HuH-7.5 (cell line): ENCODE data around the gene NBEAL2.

ENCODE experiments used
- DNase-seq: peaks from one replicate; pipeline ENCODE4 v3.0.0; 2011; ENCODE audit warnings: low spot score

Gene NBEAL2

DNA sequence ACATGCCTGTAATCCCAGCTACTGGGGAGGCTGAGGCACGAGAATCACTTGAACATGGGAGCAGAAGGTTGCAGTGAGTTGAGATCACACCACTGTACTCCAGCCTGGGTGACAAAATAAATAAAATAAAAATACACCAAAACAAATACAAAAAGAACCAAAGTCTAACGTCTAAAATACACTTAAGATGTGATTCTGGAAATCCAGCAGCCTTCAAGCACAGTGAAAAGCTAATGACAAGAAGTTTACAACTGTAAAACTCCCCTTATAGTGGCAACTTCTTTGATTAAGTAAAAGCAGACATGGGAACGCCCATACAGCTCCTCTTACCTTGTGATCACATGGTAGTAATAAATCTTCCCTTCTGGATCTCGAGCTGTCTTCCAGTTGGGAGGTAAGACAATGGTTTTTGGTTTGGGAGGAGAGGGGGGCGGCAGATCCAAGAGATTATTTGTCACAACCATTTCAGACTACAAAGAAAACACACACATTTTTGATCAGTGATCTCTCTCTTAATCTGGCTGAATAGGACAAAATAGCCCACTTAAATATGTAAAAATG is 62.8 kb downstream of the NBEAL2 start:
- DNase-seq = no peak

DNA sequence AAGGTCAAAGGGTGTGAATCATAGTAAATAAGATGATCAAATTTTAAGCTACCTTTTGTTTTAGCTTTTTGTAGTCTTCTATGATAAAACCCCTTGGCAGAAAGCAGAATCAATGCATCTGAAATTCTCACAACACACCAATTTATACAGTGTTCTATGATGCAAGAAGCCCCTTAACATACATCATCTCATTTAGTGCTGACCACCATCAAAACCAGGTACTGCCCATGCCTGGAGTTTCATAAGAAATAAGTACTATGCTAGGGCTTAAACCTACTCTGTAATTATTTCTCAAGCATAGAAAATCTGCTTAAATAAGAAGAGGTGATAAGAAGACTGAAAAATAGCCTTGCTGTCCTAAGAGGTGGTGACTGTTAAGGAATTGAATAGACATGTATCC is 67.6 kb downstream of the NBEAL2 start:
- DNase-seq = no peak

DNA sequence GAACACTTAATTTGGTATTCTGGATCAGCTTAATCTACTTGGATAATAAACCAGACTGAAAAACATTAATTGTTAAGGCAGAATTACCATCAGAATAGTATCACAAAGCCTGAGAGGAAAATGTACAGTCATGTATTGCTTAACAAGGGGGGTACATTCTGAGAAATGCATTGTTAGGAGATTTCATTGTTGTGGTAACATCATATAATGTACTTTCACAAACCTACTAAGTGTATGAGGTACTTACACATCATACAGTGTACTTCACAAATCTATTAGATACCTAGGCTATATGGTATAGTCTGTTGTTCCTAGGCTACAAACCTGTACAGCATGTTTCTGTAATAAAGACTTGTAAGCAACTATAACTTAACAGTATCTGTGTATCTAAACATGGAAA is 68.2 kb downstream of the NBEAL2 start:
- DNase-seq = no peak

DNA sequence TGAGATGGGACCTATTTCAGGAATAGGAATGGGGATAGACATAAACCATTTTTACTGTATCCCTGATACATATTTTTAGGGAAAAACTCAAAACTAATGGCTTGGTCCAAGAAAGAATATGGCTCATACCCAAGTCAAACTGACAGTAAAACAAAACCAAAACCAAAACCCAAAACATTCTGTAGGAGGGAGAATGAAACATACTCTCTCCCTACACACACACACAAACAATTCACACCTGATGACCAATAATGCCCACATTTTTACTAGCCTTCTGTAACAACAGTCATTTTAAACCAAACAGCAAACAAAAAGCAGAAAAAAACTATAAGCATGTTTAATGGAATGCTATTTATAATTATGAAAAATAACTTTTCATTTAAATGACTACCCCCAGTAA is 74.9 kb downstream of the NBEAL2 start:
- no peak for DNase-seq

DNA sequence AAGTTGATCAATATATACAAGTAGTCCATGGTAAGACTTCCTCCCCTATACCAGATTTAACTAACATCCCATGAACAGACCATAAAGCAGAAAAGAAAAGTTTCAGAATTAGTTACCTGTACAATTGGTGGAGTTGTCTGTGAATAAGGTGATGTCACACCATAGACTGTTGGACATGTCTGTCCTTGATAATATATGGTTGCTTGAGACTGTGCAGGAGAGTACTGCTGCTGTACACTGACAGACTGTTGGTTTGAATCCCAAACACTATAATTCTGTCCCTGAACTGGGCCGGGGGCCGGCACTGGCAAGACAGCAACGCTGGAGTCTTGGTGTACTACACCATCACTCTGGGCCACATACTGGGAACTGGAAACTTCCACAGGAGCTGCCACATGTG is 77.2 kb downstream of the NBEAL2 start:
- DNase-seq = no peak

DNA sequence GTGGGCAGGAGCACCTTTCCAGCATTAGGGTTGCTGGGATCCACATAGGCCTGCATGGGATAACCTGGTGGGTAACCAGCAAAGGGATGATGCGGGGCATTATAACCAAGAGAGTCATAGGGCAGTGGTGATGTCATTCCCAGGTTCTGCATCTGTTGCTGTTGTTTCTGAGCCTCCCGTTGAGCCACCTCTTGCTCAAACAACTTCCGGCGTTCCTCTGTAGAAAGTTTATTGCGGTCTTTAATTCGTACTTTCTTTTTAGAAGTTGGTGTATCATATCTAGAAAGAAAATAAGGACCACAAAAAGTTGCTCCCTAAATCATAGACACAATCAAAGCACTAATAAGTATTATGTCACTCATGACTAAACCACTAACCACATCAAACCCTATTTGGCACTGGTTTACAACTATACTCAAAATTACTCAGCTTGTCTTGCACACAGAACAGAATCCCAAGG is 77.8 kb downstream of the NBEAL2 start:
- no peak for DNase-seq
